KG1 (cell line): ENCODE results near the gene PRR7.

Experiments used
- DNase-seq: peaks from one replicate; lab custom pipeline; 2025; lab: John Stamatoyannopoulos, UW

Gene PRR7

GRCh38 chr5:177435847-177436536, 10.6 kb upstream of the PRR7 start:
- no peak for DNase-seq

GRCh38 chr5:177437623-177438022, 9.0 kb upstream of the PRR7 start:
- no peak for DNase-seq

DNA sequence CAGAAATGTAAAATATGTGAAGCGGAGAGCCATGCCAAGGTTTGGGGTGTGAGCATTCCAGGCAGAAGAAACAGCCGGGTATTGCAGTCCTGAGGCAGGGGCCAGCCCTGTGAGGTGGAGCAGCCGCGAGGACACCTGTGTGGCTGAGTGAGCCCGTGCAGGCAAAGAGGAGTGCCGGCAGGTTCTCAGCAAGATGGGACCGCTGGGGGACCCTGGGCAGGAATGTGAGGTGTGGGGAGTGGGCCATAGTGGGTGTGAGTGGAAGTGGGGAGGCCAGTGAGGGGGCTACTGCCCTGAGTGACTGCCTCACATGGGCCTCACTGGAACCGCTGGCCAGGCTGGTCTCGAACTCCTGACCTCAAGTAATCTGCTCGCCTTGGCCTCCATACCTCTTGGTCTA, 8.1 kb upstream of the PRR7 start:
- no peak for DNase-seq

DNA sequence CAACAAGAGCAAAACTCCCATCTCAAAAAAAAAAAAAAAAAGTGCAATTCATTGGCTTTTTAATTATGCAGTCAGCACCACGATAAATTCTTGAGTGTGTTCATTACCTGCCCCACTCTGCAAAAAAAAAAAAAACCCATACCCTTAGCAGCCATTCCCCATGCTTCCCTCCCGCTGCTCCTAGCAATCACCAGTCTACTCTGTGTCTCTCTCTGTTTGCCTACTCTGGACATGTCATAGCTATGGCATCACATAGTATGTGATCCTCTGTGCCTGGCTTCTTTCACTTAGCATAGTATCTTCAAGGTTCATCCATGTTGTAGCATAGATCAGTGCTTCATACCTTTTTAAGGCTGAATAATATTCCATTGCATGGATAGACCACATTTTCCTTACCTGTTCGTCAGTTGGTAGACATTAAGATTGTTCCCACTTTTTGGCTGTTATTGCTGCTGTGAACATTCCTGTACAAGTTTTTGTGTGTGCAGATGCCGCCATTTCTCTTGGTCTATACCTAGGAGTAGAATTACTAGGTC, 7.0 kb upstream of the PRR7 start:
- no peak for DNase-seq

DNA sequence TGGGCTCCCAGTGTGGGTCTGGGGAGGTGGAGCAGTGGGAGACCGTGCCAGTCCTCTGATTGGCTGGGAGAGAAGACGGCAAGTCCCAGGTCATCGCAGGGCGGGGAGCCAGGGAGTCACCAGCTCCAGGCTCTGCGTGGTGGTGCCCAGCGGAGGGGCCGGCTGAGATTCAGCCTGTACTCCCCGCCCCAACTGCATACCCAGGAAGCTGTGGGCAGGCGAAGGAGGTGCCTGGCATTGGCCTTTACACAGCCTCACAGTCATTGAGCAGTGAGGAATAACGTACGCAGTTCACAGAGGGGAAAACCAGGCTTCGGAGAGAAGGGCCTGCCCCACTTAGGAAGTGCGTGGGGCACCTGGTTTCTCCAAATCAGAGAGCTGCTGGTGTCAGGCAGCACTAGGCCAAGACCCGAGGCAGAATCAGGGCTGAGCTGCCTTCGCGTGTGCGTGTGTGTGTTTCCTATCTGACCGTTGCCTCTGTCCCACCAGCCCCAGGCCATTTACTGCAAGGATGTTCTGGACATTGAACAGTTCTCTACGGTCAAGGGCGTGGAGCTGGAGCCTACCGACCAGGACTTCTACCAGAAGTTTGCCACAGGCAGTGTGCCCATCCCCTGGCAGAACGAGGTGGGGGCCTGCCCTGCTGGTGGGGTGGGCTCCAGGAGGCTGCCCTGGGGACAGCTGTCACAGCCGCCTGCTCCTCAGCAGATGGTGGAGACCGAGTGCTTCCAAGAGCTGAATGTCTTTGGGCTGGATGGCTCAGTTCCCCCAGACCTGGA, 6.2 kb upstream of the PRR7 start:
- DNase-seq = no peak

- no peak for DNase-seq
Observed at GRCh38 chr5:177440990-177441780, 5.4 kb upstream of the PRR7 start.

DNA sequence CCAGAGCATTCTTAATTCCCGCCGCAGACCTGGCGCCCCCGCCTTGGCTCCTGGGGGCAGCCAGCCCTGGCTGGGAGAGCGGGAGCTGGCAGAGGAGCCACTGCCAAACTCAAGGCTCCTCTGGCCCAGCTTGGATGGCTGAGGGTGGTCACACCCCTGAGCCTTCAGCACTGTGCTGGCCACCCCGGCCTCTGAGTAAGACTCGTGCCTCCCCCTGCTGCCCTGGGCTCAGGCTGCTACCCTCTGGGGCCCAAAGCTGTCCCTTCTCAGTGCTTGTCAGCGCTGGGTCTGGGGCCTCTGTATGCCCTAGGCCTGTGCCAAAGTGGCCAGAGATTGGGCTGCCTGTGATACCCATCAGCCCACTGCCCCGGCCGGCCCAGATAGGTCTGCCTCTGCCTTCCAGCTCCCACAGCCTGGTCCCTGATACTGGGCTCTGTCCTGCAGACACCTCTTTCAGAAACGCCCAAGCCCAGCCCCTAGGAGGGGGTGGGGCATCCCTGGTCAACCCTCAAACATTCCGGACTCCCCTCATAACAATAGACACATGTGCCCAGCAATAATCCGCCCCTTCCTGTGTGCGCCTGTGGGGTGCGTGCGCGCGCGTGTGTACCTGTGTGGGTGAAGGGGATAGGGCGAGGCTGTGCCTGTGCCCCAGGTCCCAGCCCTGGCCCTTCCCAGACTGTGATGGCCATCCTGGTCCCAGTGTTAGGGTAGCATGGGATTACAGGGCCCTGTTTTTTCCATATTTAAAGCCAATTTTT, 4.4 kb upstream of the PRR7 start:
- DNase-seq = no peak

- no peak for DNase-seq
Observed at GRCh38 chr5:177443144-177443983, 3.2 kb upstream of the PRR7 start.

DNA sequence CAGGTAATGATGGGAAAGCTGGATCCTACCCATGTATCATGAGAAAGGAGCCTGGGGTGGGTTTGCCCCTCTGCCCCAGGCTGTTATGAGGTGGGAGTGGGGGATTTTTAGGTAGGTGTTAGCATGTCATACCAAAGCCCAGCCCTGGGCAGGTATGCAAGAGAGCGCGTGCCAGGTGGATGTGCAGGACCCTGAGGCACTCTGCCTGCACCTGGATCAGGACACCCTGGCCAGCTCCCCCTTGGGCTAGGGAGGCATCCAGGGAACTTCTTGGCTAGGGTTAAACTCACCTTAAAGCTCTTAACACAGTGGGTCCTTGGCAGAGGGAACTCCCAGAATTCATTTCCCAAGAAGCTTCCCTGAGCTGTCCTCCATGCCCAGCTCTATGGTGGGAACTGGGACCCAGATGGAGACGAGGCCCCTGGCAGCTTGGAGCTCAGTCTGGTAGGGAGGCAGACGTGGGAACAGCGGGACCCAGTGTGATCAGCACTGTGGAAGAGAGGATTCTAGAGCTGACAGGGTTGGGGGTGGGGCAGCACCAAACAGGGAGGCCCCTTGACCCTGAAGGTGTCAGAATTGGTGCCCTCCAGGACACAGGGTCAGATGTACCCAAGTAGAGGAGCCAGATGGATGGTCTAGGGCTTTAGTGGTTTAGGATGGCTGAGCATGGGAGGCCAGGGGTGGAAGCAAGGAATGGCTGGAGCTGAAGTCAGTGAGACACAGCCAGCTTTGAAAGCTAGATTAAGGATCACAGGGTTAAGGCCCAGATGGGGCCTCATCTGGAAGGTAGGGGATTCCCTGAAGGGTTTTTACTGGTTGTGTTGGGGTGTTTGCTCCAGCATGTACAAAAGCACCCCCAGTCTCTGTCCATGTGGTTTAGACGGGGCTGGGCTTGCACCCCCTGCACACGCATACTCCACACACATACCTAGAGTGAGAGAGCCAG, 2.2 kb upstream of the PRR7 start:
- DNase-seq = no peak

- DNase-seq = no peak
Observed at GRCh38 chr5:177445052-177445916, 1.3 kb upstream of the PRR7 start.

DNA sequence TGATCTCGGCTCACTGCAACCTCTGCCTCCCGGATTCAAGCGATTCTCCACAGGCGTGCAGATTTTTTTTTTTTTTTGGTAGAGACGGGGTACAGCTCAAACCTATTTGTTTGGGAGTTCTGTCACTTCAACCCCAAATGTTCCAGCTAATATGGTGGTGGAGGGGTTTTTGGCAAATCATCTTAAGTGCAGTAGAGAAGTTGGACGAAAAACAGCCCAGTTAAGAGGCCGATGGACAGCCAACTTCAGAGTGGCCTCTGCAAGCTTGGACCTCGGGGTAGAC, 756 bp upstream of the PRR7 start:
- no peak for DNase-seq

GRCh38 chr5:177447066-177447610, 524 bp downstream of the PRR7 start:
- DNase-seq = no peak

DNA sequence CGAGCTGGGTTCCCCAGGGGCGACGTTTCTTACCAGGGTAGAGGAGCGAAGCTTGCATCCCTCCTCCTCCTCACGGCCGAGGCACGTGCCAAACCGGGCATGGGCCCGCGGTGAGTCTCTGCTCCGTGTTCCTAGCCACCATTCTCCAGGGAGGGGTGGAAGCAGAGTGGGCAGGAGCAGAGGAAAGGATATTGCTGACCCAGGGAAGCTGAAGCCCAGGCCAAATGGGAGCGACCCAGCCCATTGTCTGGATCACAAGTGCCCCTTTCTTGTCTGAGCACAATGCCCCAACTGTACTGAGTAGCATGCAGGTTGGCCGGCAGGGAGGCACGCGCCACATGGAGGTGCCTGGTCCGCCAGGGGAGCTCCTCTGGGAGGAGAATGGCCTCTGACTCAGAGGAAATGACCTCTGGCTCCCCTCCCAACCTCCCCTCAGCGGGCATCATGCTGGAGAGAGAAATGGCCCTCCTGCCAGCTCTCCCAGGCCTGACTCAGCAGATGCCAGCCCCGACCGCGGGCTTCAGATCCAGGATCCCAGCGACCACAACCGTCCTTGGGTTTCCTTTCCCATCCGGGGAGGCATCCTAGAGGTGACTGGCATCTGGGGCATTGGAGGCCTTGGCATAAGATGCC, 1.1 kb downstream of the PRR7 start:
- no peak for DNase-seq

- no peak for DNase-seq
Observed at GRCh38 chr5:177448244-177448950, 1.8 kb downstream of the PRR7 start.

DNA sequence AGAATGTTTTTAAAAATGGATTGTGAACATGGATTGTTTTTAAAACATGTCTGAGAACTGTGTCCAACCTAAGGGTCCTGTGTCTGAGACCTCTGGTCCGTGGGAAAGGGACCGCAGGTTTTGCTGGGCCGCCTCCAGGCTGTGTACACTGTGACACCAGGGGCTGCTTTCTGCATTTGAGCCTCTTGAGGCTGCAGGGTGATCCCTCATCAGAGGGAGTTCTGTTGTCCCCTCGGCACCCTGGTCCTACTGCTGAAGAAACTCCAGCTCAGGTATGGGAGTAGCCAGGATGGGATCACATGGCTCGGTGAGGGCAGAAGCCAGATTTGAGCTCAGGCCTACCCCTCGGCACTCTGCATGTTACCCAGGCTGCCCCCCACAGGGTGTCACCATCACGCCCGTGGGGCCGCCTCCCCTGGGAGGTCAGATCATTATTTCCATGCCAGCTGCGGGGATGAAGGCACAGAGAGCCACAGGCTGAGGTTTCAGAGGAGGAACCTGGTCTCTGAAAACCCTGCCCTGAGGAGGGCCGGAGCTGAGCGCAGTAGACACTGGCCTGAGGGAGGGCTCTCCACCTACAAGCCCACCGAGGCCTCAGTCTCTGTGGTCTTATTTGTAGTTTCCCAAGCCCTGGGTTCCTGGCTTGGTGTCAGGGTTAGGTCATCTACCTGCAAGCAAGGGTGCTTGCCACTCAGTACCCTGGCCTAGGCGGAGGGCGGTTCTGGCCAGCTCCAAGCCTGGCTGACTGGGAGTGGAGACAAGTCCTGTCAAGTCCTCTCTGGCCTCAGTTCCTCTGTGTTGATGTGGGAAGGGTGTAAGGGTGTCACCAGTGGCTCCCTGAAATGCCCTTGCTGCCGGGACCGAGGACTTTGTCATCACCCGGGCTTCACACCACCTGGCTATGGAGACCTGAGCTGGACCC, 2.8 kb downstream of the PRR7 start:
- no peak for DNase-seq

DNA sequence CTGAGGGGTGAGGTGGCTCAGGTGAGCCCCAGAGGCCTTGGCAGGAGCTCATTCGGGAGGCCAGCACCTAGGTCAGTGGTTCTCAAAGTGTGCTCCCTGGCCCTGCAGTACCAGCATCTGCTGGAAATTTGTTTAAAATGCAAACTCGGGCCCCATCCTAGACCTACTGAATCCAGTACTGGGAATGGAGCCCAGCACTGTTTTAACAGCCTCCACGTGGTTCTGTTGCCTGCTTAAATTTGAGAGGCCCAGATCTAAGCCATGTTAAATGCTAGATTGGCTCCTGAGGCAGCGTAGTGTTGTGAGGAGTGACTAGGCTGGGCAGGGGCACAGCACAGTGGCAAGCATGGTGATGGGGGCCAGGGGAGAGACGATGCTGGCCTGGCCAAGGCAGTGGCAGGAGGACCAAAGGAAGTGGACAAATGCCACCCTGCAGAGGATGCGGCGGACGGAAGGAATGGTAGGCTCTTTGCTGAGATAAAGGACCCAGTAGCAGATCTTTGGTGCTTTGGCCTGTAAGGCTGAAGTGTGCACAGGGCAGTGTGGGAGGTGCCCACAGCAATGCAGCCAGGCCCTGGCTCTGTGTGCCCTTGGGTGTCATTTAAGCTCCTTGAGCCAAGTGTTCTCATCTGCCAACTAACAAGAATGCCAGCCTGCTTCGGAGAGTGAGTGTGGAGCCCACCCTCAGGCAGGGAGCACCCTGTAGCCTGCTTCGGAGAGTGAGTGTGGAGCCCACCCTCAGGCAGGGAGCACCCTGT, 4.2 kb downstream of the PRR7 start:
- no peak for DNase-seq
